Rectal smooth muscle tissue (tissue), 1 donor: ENCODE results near the gene MEIOC.
"Not testable (repeated sequence)": the region's sequence is repeated elsewhere in the genome, so short reads cannot be mapped to it uniquely, and the experiment has no call there.

Experiments used
- H3K27ac ChIP-seq: one replicate; pipeline ENCODE4 v1.7.0; 2013; ENCODE audit warnings: low read depth, low read length, inconsistent platforms
- H3K27me3 ChIP-seq: one replicate; pipeline ENCODE4 v1.7.0; 2013; ENCODE audit warnings: low read length; ENCODE audit not compliant: control insufficient read depth, insufficient read depth
- H3K36me3 ChIP-seq: one replicate; pipeline ENCODE4 v1.7.0; 2013; ENCODE audit warnings: low read length; ENCODE audit not compliant: control insufficient read depth, insufficient read depth
- H3K4me1 ChIP-seq: one replicate; pipeline ENCODE4 v1.7.0; 2013; ENCODE audit warnings: low read length; ENCODE audit not compliant: control insufficient read depth, insufficient read depth
- H3K4me3 ChIP-seq: one replicate; pipeline ENCODE4 v1.7.0; 2013; ENCODE audit warnings: low read length
- H3K9ac ChIP-seq: one replicate; pipeline ENCODE4 v1.7.0; 2013; ENCODE audit warnings: low read length

MEIOC gene

GRCh38 chr17:44629314-44629713, 27.0 kb upstream of the MEIOC start:
- no peak overlapping the region for H3K9ac ChIP-seq
- H3K4me1 ChIP-seq, result no peaks in the 10 kb centered on the region
- no peak overlapping the region for H3K27ac ChIP-seq
- H3K36me3 ChIP-seq, result no peaks in the 10 kb centered on the region
- no peaks in the 10 kb centered on the region for H3K27me3 ChIP-seq
- no peak overlapping the region for H3K4me3 ChIP-seq

- no peak overlapping the region for H3K27ac ChIP-seq
- no peaks in the 10 kb centered on the region for H3K36me3 ChIP-seq
- no peak overlapping the region for H3K4me3 ChIP-seq
- H3K9ac ChIP-seq, result no peak overlapping the region
- H3K27me3 ChIP-seq, result no peaks in the 10 kb centered on the region
- H3K4me1 ChIP-seq, result no peaks in the 10 kb centered on the region
Observed at GRCh38 chr17:44630703-44631102, 25.6 kb upstream of the MEIOC start.

DNA sequence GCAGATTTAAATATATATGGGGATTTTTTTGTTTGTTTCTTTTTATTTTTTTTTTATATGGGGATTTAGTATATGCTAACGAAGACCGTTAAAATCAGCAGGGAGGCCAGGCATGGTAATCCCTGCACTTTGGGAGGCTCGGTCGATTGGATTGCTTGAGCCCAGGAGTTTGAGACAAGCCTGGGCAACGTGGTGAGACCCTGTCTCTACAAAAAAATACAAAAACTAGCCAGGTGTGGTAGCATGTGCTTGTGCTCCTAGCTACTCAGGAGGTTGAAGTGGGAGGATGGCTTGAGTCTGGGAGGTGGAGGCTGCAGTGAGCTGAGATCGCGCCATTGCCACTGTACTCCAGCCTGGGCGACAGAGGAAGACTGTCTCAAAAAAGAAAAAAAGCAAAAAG, 22.3 kb upstream of the MEIOC start:
- H3K4me3 ChIP-seq, result no peak overlapping the region
- H3K36me3 ChIP-seq, result no peaks in the 10 kb centered on the region
- no peaks in the 10 kb centered on the region for H3K4me1 ChIP-seq
- no peak overlapping the region for H3K9ac ChIP-seq
- no peak overlapping the region for H3K27ac ChIP-seq
- H3K27me3 ChIP-seq, result no peaks in the 10 kb centered on the region

- not testable (repeated sequence) for H3K4me1 ChIP-seq, H3K9ac ChIP-seq
Observed at GRCh38 chr17:44634401-44634800, 21.9 kb upstream of the MEIOC start.

GRCh38 chr17:44636562-44636961, 19.7 kb upstream of the MEIOC start:
- no peak overlapping the region for H3K9ac ChIP-seq
- H3K27ac ChIP-seq, result no peak overlapping the region
- H3K4me3 ChIP-seq, result no peak overlapping the region

More at GRCh38 chr17:44634401-44634800, 21.9 kb upstream of the MEIOC start:
- H3K36me3 ChIP-seq, H3K27me3 ChIP-seq, H3K4me3 ChIP-seq, H3K27ac ChIP-seq: not testable (repeated sequence)

GRCh38 chr17:44637066-44637465, 19.2 kb upstream of the MEIOC start:
- Histone ChIP-seq H3K4me1 (no peaks in the 10 kb centered on the region), H3K27ac (no peak overlapping the region), H3K27me3 (no peaks in the 10 kb centered on the region), H3K4me3 (no peak overlapping the region), H3K9ac (no peak overlapping the region), H3K36me3 (no peaks in the 10 kb centered on the region)

More at GRCh38 chr17:44636562-44636961, 19.7 kb upstream of the MEIOC start:
- H3K27me3 ChIP-seq, result no peaks in the 10 kb centered on the region
- H3K4me1 ChIP-seq, result no peaks in the 10 kb centered on the region
- H3K36me3 ChIP-seq, result no peaks in the 10 kb centered on the region

GRCh38 chr17:44642834-44643233, 13.4 kb upstream of the MEIOC start:
- no peaks in the 10 kb centered on the region for H3K4me1 ChIP-seq
- H3K36me3 ChIP-seq, result no peaks in the 10 kb centered on the region
- no peak overlapping the region for H3K27ac ChIP-seq
- H3K27me3 ChIP-seq, result no peaks in the 10 kb centered on the region
- no peak overlapping the region for H3K4me3 ChIP-seq
- no peak overlapping the region for H3K9ac ChIP-seq

DNA sequence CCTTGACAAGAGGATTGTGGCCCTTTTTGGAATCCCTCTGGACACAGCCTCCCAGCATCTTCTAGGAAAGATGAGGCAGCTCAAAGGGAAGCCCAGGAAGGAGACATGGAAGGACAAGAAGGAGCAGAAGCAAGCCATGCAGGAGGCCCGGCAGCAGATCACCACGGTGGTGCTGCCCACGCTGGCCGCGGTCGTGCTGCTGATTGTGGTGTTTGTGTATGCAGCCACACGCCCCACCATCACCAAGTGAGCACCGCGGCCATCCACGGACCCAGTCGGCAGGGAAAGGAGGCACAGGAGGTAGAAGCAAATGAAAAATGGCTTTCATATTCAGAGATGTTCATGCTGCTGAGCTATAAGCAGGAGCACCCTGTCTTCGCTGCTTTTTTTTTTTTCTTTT, 10.9 kb upstream of the MEIOC start:
- Histone ChIP-seq H3K9ac (no peak overlapping the region), H3K27ac (no peak overlapping the region), H3K36me3 (no peaks in the 10 kb centered on the region), H3K27me3 (no peaks in the 10 kb centered on the region), H3K4me3 (no peak overlapping the region), H3K4me1 (no peaks in the 10 kb centered on the region)

DNA sequence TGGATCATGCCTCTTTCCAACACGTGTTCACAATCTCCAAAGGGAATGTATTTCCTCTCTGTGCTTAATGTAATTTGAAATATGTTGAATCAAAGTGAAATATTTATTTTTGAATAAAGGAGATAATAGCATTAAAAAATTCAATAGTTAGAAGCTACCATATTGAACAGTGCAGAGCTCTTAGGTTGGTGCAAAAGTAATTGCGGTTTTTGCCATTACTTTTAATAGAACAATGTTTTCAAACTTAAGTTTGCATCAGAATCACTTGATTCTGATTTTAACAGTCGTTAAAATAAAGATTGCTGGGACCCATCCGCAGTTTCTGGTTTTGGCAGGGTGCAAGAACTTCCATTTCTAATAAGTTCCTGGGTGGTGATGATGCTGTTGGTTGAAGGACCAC, 10.0 kb upstream of the MEIOC start:
- no peaks in the 10 kb centered on the region for H3K36me3 ChIP-seq
- H3K9ac ChIP-seq, result no peak overlapping the region
- H3K4me3 ChIP-seq, result no peak overlapping the region
- H3K27me3 ChIP-seq, result no peaks in the 10 kb centered on the region
- H3K27ac ChIP-seq, result no peak overlapping the region
- H3K4me1 ChIP-seq, result no peaks in the 10 kb centered on the region

DNA sequence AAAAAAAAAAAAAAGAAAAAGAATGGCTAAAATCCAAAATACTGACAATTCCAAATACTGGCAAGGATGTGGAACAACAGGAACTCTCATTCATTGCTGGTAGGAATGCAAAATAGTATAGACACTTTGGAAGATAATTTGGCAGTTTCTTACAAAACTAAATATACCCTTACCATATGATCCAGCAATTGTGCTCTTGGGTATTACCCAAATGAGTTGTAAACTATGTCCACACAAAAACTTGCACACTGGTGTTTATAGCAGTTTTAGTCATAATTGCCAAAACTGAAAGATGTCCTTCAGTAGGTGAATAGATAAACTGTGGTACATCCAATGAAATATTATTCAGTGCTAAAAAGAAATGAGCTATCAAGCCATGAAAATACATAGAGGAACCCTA, 8.5 kb upstream of the MEIOC start:
- Histone ChIP-seq H3K27me3 (no peaks in the 10 kb centered on the region), H3K36me3 (no peaks in the 10 kb centered on the region), H3K27ac (no peak overlapping the region), H3K9ac (no peak overlapping the region), H3K4me3 (no peak overlapping the region), H3K4me1 (no peaks in the 10 kb centered on the region)

DNA sequence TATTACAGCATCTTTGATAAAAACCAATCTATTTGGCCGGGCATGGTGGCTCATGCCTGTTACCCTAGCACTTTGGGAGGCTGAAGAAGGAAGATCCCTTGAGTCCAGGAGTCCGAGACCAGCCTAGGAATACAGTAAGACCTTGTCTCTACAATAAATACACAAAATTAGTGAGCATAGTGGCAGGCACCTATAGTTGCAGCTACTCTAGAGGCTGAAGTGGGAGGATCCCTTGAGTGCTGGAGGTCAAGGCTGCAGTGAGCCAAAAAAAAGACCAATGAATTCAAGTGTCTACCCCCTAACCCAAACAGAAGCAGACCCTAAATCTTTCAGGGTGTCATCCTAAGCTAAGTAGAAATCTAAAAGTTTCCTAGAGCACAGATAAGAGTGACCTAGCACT, 7.3 kb upstream of the MEIOC start:
- H3K36me3 ChIP-seq, result no peaks in the 10 kb centered on the region
- no peak overlapping the region for H3K27ac ChIP-seq
- H3K4me1 ChIP-seq, result no peaks in the 10 kb centered on the region
- no peak overlapping the region for H3K4me3 ChIP-seq
- no peak overlapping the region for H3K9ac ChIP-seq
- H3K27me3 ChIP-seq, result no peaks in the 10 kb centered on the region

DNA sequence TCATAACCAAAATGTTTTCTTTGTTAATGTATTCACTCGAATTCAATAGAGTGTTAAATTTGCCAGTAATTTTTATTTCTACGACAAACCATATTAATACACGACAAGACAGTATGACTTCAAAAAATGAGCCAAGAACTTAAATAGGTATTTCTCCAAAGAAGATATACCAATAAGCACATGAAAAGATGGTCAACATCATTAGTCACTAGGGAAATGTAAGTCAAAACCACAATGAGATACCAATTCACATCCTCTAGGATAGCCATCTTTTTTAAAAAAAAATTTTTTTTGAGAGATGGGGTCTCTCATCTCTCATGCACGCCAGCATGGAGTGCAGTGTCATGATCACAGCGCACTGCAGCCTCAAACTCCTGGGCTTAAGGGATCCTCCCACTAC, 5.0 kb upstream of the MEIOC start:
- H3K27ac ChIP-seq, result no peak overlapping the region
- no peak overlapping the region for H3K9ac ChIP-seq
- no peaks in the 10 kb centered on the region for H3K36me3 ChIP-seq
- H3K4me3 ChIP-seq, result no peak overlapping the region
- H3K27me3 ChIP-seq, result peaks cover 3% of the 10 kb centered on the region
- H3K4me1 ChIP-seq, result no peaks in the 10 kb centered on the region

- Histone ChIP-seq H3K27me3 (peaks cover 3% of the 10 kb centered on the region), H3K9ac (no peak overlapping the region), H3K36me3 (no peaks in the 10 kb centered on the region), H3K27ac (no peak overlapping the region), H3K4me1 (no peaks in the 10 kb centered on the region), H3K4me3 (no peak overlapping the region)
Observed at GRCh38 chr17:44652727-44653126, 3.5 kb upstream of the MEIOC start.
